ENCODE results near the gene OBSCN.

DNA sequence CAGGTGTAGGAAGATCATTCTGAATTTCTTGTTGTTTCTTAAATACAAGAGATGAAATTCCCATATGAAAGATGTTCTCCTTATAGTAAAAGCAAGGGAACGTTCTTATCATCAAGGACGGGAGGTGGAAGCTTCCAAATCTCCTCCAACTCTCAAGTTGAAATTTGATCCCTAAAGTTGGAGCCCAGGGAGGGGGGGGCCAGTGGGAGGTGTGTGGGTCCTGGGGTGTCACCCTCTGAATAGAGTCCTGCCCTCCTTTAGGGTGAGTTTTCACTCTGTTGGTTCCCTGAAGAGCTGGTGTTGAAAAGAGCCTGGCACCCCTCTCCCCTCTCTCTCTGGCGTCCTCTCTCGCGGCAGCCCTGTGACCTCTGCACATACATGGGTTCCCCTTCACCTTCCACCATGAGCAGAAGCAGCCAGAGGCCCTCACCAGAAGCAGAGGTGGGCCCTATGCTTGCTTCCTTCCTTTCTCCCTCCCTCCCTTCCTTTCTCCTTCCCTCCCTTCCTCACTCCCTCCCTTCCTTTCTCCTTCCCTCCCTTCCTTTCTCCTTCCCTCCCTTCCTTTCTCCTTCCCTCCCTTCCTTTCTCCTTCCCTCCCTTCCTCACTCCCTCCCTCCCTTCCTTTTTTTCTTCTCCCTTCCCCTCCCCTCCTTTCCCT, 218.8 kb downstream of the OBSCN start:
- TF ChIP-seq, protein P1, sequence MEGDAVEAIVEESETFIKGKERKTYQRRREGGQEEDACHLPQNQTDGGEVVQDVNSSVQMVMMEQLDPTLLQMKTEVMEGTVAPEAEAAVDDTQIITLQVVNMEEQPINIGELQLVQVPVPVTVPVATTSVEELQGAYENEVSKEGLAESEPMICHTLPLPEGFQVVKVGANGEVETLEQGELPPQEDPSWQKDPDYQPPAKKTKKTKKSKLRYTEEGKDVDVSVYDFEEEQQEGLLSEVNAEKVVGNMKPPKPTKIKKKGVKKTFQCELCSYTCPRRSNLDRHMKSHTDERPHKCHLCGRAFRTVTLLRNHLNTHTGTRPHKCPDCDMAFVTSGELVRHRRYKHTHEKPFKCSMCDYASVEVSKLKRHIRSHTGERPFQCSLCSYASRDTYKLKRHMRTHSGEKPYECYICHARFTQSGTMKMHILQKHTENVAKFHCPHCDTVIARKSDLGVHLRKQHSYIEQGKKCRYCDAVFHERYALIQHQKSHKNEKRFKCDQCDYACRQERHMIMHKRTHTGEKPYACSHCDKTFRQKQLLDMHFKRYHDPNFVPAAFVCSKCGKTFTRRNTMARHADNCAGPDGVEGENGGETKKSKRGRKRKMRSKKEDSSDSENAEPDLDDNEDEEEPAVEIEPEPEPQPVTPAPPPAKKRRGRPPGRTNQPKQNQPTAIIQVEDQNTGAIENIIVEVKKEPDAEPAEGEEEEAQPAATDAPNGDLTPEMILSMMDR (IDR thresholded peaks at IDR 0.05), result no peak
- TF ChIP-seq POLR2A (IDR thresholded peaks at IDR 0.05), result no peak

Data from heart left ventricle (tissue), 13 donors.